Measurements from ENCODE around the gene TTC28. TPM values are rescaled to one million over a fixed set of nuclear protein-coding genes. Genes with fewer than 3 reads are reported as not detected.

Gene TTC28
- total and polyA plus RNA-seq, 10 of the 15 experiments (the other 5 are each of a cell fraction or from before 2014, with no cell fraction given) = 0.15 to 8.4 (median 1.4) TPM

- no peaks in the 10 kb centered on the region for H3K4me1 ChIP-seq (ENCODE audit: control insufficient read depth, insufficient read depth, low read length)
- SMC1A ChIA-PET (ENCODE audit: uncharacterized antibody, unreplicated experiment) = no interaction called here
- intact Hi-C loops (cut with micrococcal nuclease; ENCODE audit: unreplicated experiment) (no loop called here), in situ Hi-C loops (cut with MboI) (no loop called here)
- CTCF ChIA-PET = no interaction called here
- POLR2A ChIA-PET = no interaction called here
- H3K36me3 ChIP-seq (ENCODE audit: control insufficient read depth in 2 of 2, insufficient read depth in 2 of 2, low read length in 1 of 2) = no peaks in the 10 kb centered on the region
- BruUV-seq (replicated peaks) = no TSS peak
- H3K79me2 ChIP-seq (ENCODE audit: control insufficient read depth, insufficient read depth, low read length) = no peaks in the 10 kb centered on the region
- H3K9ac ChIP-seq (ENCODE audit: control insufficient read depth, insufficient read depth, low read length) = no peak overlapping the region
- H3K27ac ChIP-seq (ENCODE audit: control insufficient read depth, insufficient read depth) = no peak overlapping the region
- DNase-seq (ENCODE audit: low read depth, low spot score) (no peak), ATAC-seq (no peak), FAIRE-seq (no peak)
- no peak overlapping the region for H3K4me3 ChIP-seq
- RAD21 ChIA-PET (ENCODE audit: unreplicated experiment) = no interaction called here
- H2AFZ ChIP-seq (ENCODE audit: control insufficient read depth, low read depth, low read length) = no peak overlapping the region
- H3K9me3 ChIP-seq (replicated peaks; ENCODE audit: control insufficient read depth, insufficient read depth, low read length) = no peaks in the 10 kb centered on the region
- H3K4me2 ChIP-seq (ENCODE audit: control insufficient read depth, insufficient read depth) = no peak overlapping the region
- H4K20me1 ChIP-seq (ENCODE audit: control insufficient read depth, insufficient read depth) = no peaks in the 10 kb centered on the region
- no peak for TF ChIP-seq ASH2L (IDR thresholded peaks at IDR 0.05; ENCODE audit: borderline replicate concordance, low read depth)
- no peak for TF ChIP-seq SP1 (IDR thresholded peaks at IDR 0.05; ENCODE audit: low read depth, low read length)
- TF ChIP-seq YBX1 (IDR thresholded peaks at IDR 0.05) = no peak
- no peak for TF ChIP-seq RBBP5 (conservative IDR thresholded peaks at IDR 0.05)
- TF ChIP-seq TAF1 (IDR thresholded peaks at IDR 0.05; ENCODE audit: borderline replicate concordance, low read depth, low read length) = no peak
- TF ChIP-seq BMI1 (IDR thresholded peaks at IDR 0.05; ENCODE audit: borderline replicate concordance) = no peak
- no peak for TF ChIP-seq MTA2 (IDR thresholded peaks at IDR 0.05; ENCODE audit: low read depth)
- TF ChIP-seq STAT1 (conservative IDR thresholded peaks at IDR 0.05) = no peak
- TF ChIP-seq CREB1 (IDR thresholded peaks at IDR 0.05; ENCODE audit: low read depth) = no peak
- TF ChIP-seq CBX5 (IDR thresholded peaks at IDR 0.05; ENCODE audit: low read depth) = no peak
- no peak for TF ChIP-seq RAD51 (IDR thresholded peaks at IDR 0.05)
- no peak for TF ChIP-seq BACH1 (IDR thresholded peaks at IDR 0.05; ENCODE audit: borderline replicate concordance)
- no peak for TF ChIP-seq ATF3 (IDR thresholded peaks at IDR 0.05; ENCODE audit: borderline replicate concordance, extremely low read depth, low read depth, low read length)
- no peak for TF ChIP-seq ETV6 (conservative IDR thresholded peaks at IDR 0.05 in 1 of 2, IDR thresholded peaks at IDR 0.05 in 1 of 2; ENCODE audit: borderline replicate concordance in 1 of 2, low read depth in 1 of 2)
- no peak for TF ChIP-seq RAD21 (IDR thresholded peaks at IDR 0.05; ENCODE audit: insufficient read depth, low read depth, low read length)
- no peak for TF ChIP-seq SMAD1 (IDR thresholded peaks at IDR 0.05; ENCODE audit: low read depth, partially characterized antibody)
- TF ChIP-seq POLR2AphosphoS5 (IDR thresholded peaks at IDR 0.05; ENCODE audit: low read length) = no peak
- no peaks in the 10 kb centered on the region; a peak in 1 of 4 replicates for H3K27me3 ChIP-seq (replicated peaks in 1 of 2; ENCODE audit: control insufficient read depth in 2 of 2, insufficient read depth in 2 of 2, low read length in 1 of 2)
Measured at GRCh38 chr22:28478564-28478963, 201.1 kb downstream of the TTC28 start.

Data from GM12878 (cell line).